SK-N-SH treated with all-trans-retinoic acid at 6 μM for 48 hours (cell line): ENCODE results near the gene SSBP2.

Experiments used
- ATAC-seq: fragments of 200-7000 bp; cut with Tn5 transposase; 3 replicates; pipeline ENCODE4 v1.9.1; 2020; ENCODE audit warnings: mild to moderate bottlenecking, moderate library complexity
- ARNTL ChIP-seq: fragments of 450-650 bp; formaldehyde crosslinking; IDR thresholded peaks from 2 replicates; pipeline ENCODE4 v1.5.0; 2020; ENCODE audit warnings: low read depth, mild to moderate bottlenecking, moderate library complexity, borderline replicate concordance
- BACH2 ChIP-seq: fragments of 250-450 bp; sonication (Bioruptor Pico); IDR thresholded peaks from 2 replicates; pipeline ENCODE4 v1.9.0; 2021; ENCODE audit warnings: mild to moderate bottlenecking, borderline replicate concordance
- CREB5 ChIP-seq: fragments of 250-450 bp; sonication (Bioruptor Pico); IDR thresholded peaks from 2 replicates; pipeline ENCODE4 v1.5.1; 2020; ENCODE audit warnings: low read depth, mild to moderate bottlenecking, moderate library complexity
- CSDC2 ChIP-seq: fragments of 250-450 bp; sonication (Bioruptor Pico); IDR thresholded peaks from 2 replicates; pipeline ENCODE4 v1.5.0; 2020; ENCODE audit warnings: mild to moderate bottlenecking, moderate library complexity
- ESRRG ChIP-seq: fragments of 250-450 bp; sonication (Bioruptor Pico); IDR thresholded peaks from 2 replicates; pipeline ENCODE4 v1.6.1; 2021; ENCODE audit warnings: mild to moderate bottlenecking
- GLIS3 ChIP-seq: fragments of 250-450 bp; sonication (Bioruptor Pico); IDR thresholded peaks from 2 replicates; pipeline ENCODE4 v1.5.0; 2020; ENCODE audit warnings: mild to moderate bottlenecking, moderate library complexity
- ISL1 ChIP-seq: fragments of 250-450 bp; sonication (Bioruptor Pico); IDR thresholded peaks from 2 replicates; pipeline ENCODE4 v2.1.2; 2022; ENCODE audit warnings: mild to moderate bottlenecking, moderate library complexity
- OSR1 ChIP-seq: fragments of 250-450 bp; sonication (Bioruptor Pico); IDR thresholded peaks from 2 replicates; pipeline ENCODE4 v1.8.0; 2022; ENCODE audit warnings: moderate library complexity, mild to moderate bottlenecking, inconsistent platforms
- PATZ1 ChIP-seq: fragments of 250-450 bp; sonication (Bioruptor Pico); IDR thresholded peaks from 2 replicates; pipeline ENCODE4 v1.8.0; 2020; ENCODE audit warnings: mild to moderate bottlenecking, moderate library complexity, borderline replicate concordance
- RARB ChIP-seq: fragments of 250-450 bp; sonication (Bioruptor Pico); IDR thresholded peaks from 2 replicates; pipeline ENCODE4 v1.8.0; 2021; ENCODE audit warnings: mild to moderate bottlenecking, moderate library complexity
- SNAI2 ChIP-seq: fragments of 250-450 bp; sonication (Bioruptor Pico); IDR thresholded peaks from 2 replicates; pipeline ENCODE4 v1.5.0; 2020; ENCODE audit warnings: mild to moderate bottlenecking, moderate library complexity
- TCF4 ChIP-seq: fragments of 250-450 bp; sonication (Bioruptor Pico); IDR thresholded peaks from 2 replicates; pipeline ENCODE4 v1.8.0; 2021; ENCODE audit warnings: mild to moderate bottlenecking, moderate library complexity, borderline replicate concordance
- TOX ChIP-seq: fragments of 250-450 bp; sonication (Bioruptor Pico); IDR thresholded peaks from 2 replicates; pipeline ENCODE4 v1.8.0; 2021; ENCODE audit warnings: mild to moderate bottlenecking, moderate library complexity, borderline replicate concordance
- ZC3H10 ChIP-seq: fragments of 250-450 bp; sonication (Bioruptor Pico); IDR thresholded peaks from 2 replicates; pipeline ENCODE4 v1.5.1; 2021; ENCODE audit warnings: mild to moderate bottlenecking, moderate library complexity
- ZFP3 ChIP-seq: fragments of 250-450 bp; sonication (Bioruptor Pico); IDR thresholded peaks from 2 replicates; pipeline ENCODE4 v1.5.0; 2020; ENCODE audit warnings: mild to moderate bottlenecking, moderate library complexity
- ZFP30 ChIP-seq: fragments of 450-650 bp; formaldehyde crosslinking; IDR thresholded peaks from 2 replicates; pipeline ENCODE4 v1.5.0; 2022; ENCODE audit warnings: mild to moderate bottlenecking, moderate library complexity
- ZNF565 ChIP-seq: fragments of 450-650 bp; formaldehyde crosslinking; conservative IDR thresholded peaks from 2 replicates; pipeline ENCODE4 v1.5.0; 2020; ENCODE audit warnings: low read depth, mild to moderate bottlenecking, moderate library complexity
- ZNF70 ChIP-seq: fragments of 450-650 bp; formaldehyde crosslinking; IDR thresholded peaks from 2 replicates; pipeline ENCODE4 v1.5.0; 2020; ENCODE audit warnings: mild to moderate bottlenecking, moderate library complexity
- ZNF8 ChIP-seq: fragments of 450-650 bp; formaldehyde crosslinking; IDR thresholded peaks from 2 replicates; pipeline ENCODE4 v1.5.0; 2020; ENCODE audit warnings: mild to moderate bottlenecking, moderate library complexity
- TF ChIP-seq, protein P1 (sequence below): fragments of 250-450 bp; sonication (Bioruptor Pico); IDR thresholded peaks from 2 replicates; pipeline ENCODE4 v1.5.1; 2021; ENCODE audit warnings: mild to moderate bottlenecking, moderate library complexity
- TF ChIP-seq, protein P2 (sequence below): fragments of 250-450 bp; sonication (Bioruptor Pico); IDR thresholded peaks from 2 replicates; pipeline ENCODE4 v1.8.0; 2021; ENCODE audit warnings: low read depth, mild to moderate bottlenecking, moderate library complexity, borderline replicate concordance

Gene SSBP2

GRCh38 chr5:81656783-81657182, 94.1 kb downstream of the SSBP2 start:
- TF ChIP-seq ARNTL (CRISPR knock-in tag), result no peak
- TF ChIP-seq ZNF565, result no peak
- TF ChIP-seq, protein P1, sequence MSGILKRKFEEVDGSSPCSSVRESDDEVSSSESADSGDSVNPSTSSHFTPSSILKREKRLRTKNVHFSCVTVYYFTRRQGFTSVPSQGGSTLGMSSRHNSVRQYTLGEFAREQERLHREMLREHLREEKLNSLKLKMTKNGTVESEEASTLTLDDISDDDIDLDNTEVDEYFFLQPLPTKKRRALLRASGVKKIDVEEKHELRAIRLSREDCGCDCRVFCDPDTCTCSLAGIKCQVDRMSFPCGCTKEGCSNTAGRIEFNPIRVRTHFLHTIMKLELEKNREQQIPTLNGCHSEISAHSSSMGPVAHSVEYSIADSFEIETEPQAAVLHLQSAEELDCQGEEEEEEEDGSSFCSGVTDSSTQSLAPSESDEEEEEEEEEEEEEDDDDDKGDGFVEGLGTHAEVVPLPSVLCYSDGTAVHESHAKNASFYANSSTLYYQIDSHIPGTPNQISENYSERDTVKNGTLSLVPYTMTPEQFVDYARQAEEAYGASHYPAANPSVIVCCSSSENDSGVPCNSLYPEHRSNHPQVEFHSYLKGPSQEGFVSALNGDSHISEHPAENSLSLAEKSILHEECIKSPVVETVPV (CRISPR knock-in tag), result no peak
- TF ChIP-seq GLIS3 (CRISPR knock-in tag), result no peak
- TF ChIP-seq TCF4 (CRISPR knock-in tag), result no peak
- ATAC-seq, result no peak

GRCh38 chr5:81650987-81651386, 99.9 kb downstream of the SSBP2 start:
- ATAC-seq, result no peak

GRCh38 chr5:81646469-81646995, 104.4 kb downstream of the SSBP2 start:
- no peak for ATAC-seq
- no peak for TF ChIP-seq ZNF70 (CRISPR knock-in tag)
- TF ChIP-seq BACH2 (CRISPR knock-in tag), result no peak
- TF ChIP-seq ZFP30, result no peak
- TF ChIP-seq SNAI2, result no peak
- TF ChIP-seq, protein P1 (CRISPR knock-in tag), result no peak
- no peak for TF ChIP-seq ZNF565
- no peak for TF ChIP-seq CREB5 (CRISPR knock-in tag)
- TF ChIP-seq CSDC2 (CRISPR knock-in tag), result no peak
- no peak for TF ChIP-seq ARNTL (CRISPR knock-in tag)
- no peak for TF ChIP-seq TCF4 (CRISPR knock-in tag)
- no peak for TF ChIP-seq ZC3H10 (CRISPR knock-in tag)
- TF ChIP-seq PATZ1, result no peak
- no peak for TF ChIP-seq ESRRG
- TF ChIP-seq RARB (CRISPR knock-in tag), result no peak
- no peak for TF ChIP-seq OSR1 (CRISPR knock-in tag)
- TF ChIP-seq TOX (CRISPR knock-in tag), result no peak

More at GRCh38 chr5:81650987-81651386, 99.9 kb downstream of the SSBP2 start:
- TF ChIP-seq OSR1 (CRISPR knock-in tag) (no peak), PATZ1 (no peak), ESRRG (no peak), ZNF8 (CRISPR knock-in tag) (no peak), ZNF565 (no peak), ZFP3 (CRISPR knock-in tag) (no peak)
- TF ChIP-seq, all 23 proteins: peak for 0

- no peak for ATAC-seq
- no peak for TF ChIP-seq BACH2 (CRISPR knock-in tag)
- TF ChIP-seq, all 23 proteins: peak for 0
These were observed 108.7 kb downstream of the SSBP2 start for GRCh38 chr5:81642210-81642609.

DNA sequence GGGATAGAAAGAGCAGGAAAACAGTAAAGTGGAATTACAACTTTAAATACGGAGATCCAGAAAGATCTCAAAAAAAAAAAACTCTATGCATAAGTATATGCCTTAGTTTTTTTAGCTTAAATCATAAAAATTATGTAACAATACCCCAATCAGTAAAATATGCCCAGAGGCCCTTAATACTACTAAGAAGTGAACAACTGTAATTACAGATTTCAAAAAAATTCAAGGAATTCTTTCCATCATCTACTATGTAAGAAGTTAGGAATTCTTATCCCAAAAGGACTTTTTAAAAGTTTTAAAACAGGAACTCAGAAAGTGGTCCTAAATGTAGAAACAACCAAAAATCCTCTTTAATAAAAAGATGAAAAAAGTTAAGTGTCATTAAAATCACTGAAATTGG, 111.3 kb downstream of the SSBP2 start:
- peak; percentile 53; the same call in 2 of the 3 replicates for ATAC-seq
- TF ChIP-seq ISL1 (CRISPR knock-in tag), result no peak; the same call in 1 of the 2 replicates
- no peak for TF ChIP-seq ARNTL (CRISPR knock-in tag)
- TF ChIP-seq ZNF70 (CRISPR knock-in tag), result no peak
- no peak for TF ChIP-seq CREB5 (CRISPR knock-in tag)
- TF ChIP-seq CSDC2 (CRISPR knock-in tag), result no peak
- TF ChIP-seq, protein P2, sequence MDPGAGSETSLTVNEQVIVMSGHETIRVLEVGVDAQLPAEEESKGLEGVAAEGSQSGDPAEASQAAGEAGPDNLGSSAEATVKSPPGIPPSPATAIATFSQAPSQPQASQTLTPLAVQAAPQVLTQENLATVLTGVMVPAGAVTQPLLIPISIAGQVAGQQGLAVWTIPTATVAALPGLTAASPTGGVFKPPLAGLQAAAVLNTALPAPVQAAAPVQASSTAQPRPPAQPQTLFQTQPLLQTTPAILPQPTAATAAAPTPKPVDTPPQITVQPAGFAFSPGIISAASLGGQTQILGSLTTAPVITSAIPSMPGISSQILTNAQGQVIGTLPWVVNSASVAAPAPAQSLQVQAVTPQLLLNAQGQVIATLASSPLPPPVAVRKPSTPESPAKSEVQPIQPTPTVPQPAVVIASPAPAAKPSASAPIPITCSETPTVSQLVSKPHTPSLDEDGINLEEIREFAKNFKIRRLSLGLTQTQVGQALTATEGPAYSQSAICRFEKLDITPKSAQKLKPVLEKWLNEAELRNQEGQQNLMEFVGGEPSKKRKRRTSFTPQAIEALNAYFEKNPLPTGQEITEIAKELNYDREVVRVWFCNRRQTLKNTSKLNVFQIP (CRISPR knock-in tag), result no peak
- no peak for TF ChIP-seq TOX (CRISPR knock-in tag)
- no peak for TF ChIP-seq PATZ1
